DMS53 treated with DMSO at 0.1 percent for 48 hours (cell line): Measurements from ENCODE around the gene MYOM1.

Experiments used
- DNase-seq: peaks from one replicate; lab custom pipeline; 2025; ENCODE audit not compliant: unreplicated experiment; lab: John Stamatoyannopoulos, UW

The MYOM1 gene

GRCh38 chr18:3219631-3220335 lies at the start of gene MYOM1:
Gene MYOM1, minus strand, starts transcription at chr18:3219968. Its CDS starts 4,745 bp downstream, at chr18:3215223.
- DNase-seq, result no peak

- DNase-seq, result no peak
Measured at GRCh38 chr18:3269241-3269913, 49.6 kb upstream of the MYOM1 start.

GRCh38 chr18:3268306-3268705 lies 48.5 kb upstream of the MYOM1 start:
- DNase-seq, result no peak

DNA sequence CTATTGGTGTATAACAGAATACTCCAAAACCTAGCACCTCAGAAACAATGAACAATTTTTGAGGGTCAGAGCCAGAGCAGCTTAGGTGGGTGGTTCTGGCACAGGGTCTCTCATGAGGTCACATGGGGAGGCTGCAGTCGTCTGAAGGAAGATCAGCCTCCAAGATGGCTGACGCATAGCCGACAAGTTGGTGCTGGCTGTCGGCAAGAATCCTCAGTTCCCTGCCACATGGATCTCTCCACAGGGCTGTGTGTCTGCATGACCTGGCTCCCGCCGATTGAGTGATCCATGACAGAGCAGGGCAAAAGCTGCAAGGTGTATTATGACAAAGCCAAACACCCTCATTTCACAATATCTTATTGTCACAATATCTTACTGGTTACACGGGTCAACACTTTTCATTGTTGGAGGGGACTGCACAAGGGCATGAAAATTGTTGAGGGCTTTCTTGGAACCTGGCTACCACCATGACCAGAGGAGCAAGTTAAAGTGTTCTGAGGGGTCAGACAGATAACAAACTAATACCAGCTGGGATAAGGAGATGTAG lies 46.4 kb upstream of the MYOM1 start:
- no peak for DNase-seq

DNA sequence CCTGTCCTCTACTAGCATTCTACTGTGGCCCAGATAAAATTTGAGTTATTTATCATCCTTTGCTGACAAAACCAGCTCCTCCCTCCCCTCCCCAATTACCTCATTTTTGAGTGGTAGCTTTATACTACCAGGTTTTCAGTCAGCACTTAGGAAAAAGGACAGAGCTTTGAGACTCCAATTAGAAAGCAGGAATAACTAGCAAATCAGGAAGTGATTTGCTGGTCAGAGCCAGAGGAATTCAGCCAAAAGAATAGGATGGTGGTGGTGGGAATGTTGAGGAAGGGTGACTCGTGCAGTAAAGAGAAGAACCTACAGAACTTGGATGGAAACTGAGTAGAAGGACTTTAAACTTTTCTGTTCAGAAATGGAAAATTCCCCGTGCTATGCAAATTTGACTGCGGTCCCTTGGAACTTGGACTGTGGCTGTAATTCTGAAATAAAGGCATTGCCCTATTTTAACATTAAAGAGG lies 45.8 kb upstream of the MYOM1 start:
- DNase-seq, result no peak

GRCh38 chr18:3264362-3264761 lies 44.6 kb upstream of the MYOM1 start:
- no peak for DNase-seq

DNA sequence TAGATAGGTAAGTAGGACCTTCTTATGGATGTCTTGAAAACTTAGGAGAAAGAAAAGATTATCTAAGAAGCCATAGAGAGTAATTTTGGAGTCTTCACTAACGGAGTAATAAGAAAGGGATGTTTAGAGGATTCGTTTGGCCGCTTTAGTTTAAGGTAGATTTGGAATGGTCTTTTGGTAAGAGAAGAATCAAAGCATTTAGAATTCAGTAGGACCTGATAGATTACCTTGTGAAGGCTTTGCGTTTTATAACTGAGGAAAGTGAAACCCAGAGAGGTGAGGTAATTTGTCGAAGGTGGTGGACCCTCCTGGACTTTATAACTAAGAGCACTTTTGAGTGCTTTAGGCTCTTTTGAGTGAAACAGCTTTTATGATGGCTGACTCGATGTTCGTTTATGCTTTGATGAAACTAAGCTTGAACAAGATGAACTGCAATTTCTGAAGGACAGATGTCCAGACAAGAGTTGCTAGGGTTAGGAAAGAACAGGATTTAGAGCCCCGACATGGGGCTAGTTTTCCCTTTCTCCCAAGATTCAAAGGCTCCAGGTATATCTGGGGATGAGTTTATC lies 43.4 kb upstream of the MYOM1 start:
- DNase-seq, result no peak

GRCh38 chr18:3262234-3263131 lies 42.7 kb upstream of the MYOM1 start:
- DNase-seq, result no peak

DNA sequence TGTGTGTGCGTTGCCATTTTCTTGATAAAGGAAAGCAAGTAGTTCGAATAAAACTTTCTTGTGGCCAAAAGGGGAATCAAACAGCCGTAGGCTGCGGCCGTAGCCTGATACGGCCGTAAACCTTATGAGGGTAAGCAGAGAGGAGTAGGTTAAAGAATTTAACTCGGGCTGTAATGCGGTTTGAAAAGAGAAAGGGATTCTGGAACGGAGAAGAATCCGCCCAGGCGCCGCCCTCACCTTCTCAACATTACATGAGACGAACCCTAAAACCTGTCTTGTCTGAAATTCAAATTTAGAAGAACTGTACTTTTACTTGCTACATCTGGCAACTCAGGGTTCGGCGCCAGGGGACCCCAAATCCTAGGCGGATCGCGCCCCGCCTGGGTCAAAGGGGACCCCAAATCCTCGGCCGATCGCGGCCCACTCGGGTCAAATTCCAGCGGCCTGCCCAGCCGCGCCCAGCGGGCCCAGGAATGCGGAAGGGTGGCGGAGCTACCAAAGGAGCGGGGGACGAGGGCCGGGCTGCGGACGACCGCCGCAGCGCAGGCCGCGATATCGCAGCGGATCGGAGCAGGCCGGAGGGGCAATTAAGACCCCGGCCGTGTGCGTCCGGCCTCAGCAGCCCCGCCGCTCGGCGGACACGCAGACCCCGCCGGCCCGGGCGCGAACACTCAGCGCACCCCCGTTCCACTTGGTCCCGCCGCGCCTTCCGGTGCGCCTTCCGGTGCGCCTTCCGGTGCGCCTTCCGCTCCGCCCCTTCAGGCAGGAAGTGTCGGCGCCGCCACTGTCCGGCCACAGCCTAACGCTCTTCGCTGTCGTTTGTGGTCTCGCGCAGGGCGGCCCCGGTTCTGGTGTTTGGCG lies 41.8 kb upstream of the MYOM1 start, which contains the start of gene MYL12B:
TSS of gene MYL12B (plus strand) at position 761 of the 861 bp plus-strand sequence. CDS start 10,766 bp downstream, outside the sequence.
- DNase-seq, result peak; percentile 80

GRCh38 chr18:3260995-3261372 lies 41.2 kb upstream of the MYOM1 start:
- DNase-seq, result no peak

- no peak for DNase-seq
Measured at GRCh38 chr18:3257627-3258120, 37.9 kb upstream of the MYOM1 start.

DNA sequence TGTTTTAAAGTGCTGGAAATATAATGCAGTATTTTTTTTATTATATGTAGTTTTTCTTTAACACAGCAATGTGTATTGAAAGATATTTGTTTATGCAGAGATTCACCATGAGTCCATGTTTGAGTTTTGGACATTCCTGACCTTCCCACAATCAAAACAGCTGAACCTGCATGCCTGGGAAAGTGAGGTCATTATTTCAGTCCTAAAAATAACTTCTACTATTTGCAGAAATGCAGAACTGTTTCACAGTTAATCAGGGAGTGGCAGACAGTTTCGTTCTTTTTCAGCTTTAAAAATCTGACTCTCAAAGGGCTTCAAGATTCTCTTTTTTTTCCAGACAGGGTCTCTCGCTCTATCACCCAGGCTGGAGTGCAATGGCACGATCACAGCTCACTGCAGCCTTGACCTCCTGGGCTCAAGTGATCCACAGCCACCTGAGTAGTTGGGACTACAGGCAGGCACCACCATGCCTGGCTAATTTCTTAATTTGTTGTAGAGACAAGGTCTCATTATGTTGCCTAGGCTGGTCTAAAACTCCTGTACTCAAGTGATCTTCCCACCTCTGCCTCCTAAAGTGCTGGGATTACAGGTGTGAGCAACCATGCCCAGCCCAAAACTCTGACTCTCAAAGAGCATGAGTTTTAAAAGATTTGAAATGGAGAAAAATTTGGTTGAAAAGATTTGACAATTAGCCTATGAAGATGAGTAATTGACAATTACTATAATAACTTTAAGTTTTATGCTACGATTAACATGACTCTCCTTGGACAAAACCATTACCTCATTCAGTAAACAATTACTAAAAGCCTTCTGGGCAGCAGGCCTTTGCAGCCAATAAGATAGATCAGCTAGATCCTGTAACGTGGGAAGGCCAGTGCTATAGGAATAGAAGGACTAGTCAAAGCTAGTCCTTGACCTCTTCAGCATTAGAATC lies 37.2 kb upstream of the MYOM1 start:
- DNase-seq, result peak; percentile 75

GRCh38 chr18:3255611-3256165 lies 35.9 kb upstream of the MYOM1 start:
- no peak for DNase-seq

- DNase-seq, result no peak
Measured at GRCh38 chr18:3254725-3255124, 35.0 kb upstream of the MYOM1 start.

- DNase-seq, result no peak
Measured at GRCh38 chr18:3252843-3253242, 33.1 kb upstream of the MYOM1 start.

DNA sequence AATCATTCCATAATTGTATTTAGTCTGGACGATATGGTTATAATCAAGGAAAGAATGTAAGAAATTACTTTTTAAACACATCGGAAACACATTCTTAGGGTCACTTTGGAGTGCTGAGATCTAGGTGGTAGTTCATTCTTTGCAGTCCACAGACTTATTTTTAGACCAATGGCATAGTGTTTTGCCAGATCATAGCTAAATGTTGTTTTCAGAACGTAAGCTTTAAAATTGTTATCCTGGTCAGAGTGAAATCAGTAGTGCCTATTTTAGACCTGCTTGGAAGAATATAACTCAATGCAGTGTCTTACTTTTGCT lies 32.2 kb upstream of the MYOM1 start:
- DNase-seq, result no peak

DNA sequence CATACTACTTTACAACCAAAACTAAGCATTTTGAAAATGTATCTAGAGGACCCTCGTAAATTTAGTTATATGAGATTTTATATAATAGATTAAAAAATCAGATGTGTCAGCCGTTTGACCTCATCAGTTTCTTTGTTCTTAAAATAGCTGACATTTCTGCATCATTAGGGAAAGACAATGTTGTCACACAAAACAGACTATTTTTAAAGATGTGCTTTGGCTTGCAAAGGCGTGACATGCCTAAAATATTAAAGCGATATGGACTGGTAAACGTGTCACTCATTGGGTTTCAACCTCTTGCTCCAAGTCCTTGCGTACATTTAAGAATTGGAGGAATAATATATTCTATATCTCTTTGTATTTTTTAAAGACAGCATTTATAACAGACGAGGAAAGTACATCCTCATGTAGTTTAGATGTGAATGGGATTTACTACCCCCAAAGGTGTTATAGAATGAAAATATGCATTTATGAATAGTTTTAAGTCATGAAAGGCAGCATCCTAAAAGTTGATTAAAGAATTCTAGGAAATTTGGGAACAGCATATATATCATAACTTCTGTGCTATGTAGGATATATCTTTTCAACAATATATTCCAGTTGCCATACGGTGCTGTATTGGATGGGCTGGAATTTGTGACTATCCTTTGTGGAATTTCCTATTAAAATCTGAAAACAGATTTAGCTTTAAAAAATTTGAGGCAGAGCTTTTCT lies 31.6 kb upstream of the MYOM1 start:
- DNase-seq, result no peak
